ENCODE data around the gene CFAP54.
"Not testable (repeated sequence)": the region's sequence is repeated elsewhere in the genome, so short reads cannot be mapped to it uniquely, and the experiment has no call there.

Gene CFAP54

GRCh38 chr12:96571101-96571862, 81.9 kb downstream of the CFAP54 start:
- Mint-ChIP-seq H3K27me3 (peaks cover 2% of the 10 kb centered on the region), H3K4me1 (ENCODE audit: low read depth) (no peaks in the 10 kb centered on the region), H3K9me3 (peaks cover 2% of the 10 kb centered on the region), H3K27ac (no peak overlapping the region), H3K36me3 (ENCODE audit: low read depth) (no peaks in the 10 kb centered on the region), H3K4me3 (no peak overlapping the region)
- intact Hi-C loops (cut with micrococcal nuclease): loop anchor here (10.0 kb wide), 1 partner anchor 1824 kb away; no protein-coding TSS in a partner anchor

DNA sequence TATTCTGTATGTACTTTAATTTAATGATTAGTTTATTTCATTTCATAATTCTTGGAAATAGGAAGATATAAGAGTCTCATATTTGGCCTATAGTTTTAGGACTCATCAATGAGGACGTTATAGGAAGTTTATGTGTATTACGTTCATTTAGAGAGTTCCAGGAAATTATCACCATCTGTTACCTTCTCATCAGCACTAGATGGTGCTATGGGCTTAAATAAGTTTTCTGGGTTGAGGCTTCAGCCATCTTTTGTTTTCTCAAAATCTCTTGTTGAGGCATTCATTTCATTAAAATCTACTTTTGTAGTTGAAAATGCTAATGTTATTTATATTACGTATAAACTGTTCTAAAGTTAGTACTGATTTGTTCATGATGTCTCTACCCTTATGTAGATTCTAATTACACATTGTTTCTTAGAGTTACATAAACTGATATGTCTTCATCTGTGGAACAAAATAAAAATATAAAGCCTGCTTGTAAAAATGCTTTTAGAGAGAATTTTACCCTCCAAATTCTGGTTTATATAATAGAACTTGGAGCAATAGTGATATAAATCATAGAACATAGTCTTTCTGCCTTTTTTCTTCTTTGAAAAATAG, 89.2 kb downstream of the CFAP54 start:
- Mint-ChIP-seq H3K4me3 (no peak overlapping the region), H3K9me3 (no peaks in the 10 kb centered on the region), H3K36me3 (ENCODE audit: low read depth) (no peaks in the 10 kb centered on the region), H3K27me3 (no peaks in the 10 kb centered on the region), H3K27ac (no peak overlapping the region), H3K4me1 (ENCODE audit: low read depth) (no peaks in the 10 kb centered on the region)
- intact Hi-C loops (cut with micrococcal nuclease): loop anchor here (2.0 to 10.0 kb wide), 4 partner anchors 406 to 1816 kb away; no protein-coding TSS in a partner anchor

GRCh38 chr12:96585977-96586376, 96.6 kb downstream of the CFAP54 start:
- Mint-ChIP-seq H3K4me3 (no peak overlapping the region), H3K27ac (no peak overlapping the region), H3K36me3 (ENCODE audit: low read depth) (no peaks in the 10 kb centered on the region), H3K9me3 (no peaks in the 10 kb centered on the region), H3K4me1 (ENCODE audit: low read depth) (no peaks in the 10 kb centered on the region), H3K27me3 (peaks cover 6% of the 10 kb centered on the region)
- intact Hi-C loops (cut with micrococcal nuclease): no loop called here

DNA sequence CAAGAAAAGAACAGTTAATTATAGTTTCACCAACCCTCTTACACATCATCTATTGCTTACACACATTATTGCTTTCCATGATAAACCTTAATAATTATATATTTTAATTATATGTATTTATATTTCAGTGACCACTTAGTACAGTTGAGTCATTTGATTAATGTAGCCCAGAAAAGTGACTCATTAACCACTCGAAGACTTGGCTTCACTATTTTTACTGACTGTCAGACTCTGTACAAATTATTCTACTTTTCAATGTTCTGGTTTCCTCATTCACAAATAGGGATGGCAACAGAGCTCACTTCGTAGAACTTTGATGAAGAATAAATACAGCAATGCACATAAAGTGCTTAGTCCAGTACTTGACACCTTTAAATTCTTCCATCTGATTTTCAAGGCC, 98.3 kb downstream of the CFAP54 start:
- H3K4me3 Mint-ChIP-seq: no peak overlapping the region
- H3K36me3 Mint-ChIP-seq (ENCODE audit: low read depth): no peaks in the 10 kb centered on the region
- intact Hi-C loops (cut with micrococcal nuclease): no loop called here
- H3K9me3 Mint-ChIP-seq: no peaks in the 10 kb centered on the region
- no peak overlapping the region for H3K27ac Mint-ChIP-seq
- peaks cover 6% of the 10 kb centered on the region for H3K27me3 Mint-ChIP-seq
- H3K4me1 Mint-ChIP-seq (ENCODE audit: low read depth): no peaks in the 10 kb centered on the region

DNA sequence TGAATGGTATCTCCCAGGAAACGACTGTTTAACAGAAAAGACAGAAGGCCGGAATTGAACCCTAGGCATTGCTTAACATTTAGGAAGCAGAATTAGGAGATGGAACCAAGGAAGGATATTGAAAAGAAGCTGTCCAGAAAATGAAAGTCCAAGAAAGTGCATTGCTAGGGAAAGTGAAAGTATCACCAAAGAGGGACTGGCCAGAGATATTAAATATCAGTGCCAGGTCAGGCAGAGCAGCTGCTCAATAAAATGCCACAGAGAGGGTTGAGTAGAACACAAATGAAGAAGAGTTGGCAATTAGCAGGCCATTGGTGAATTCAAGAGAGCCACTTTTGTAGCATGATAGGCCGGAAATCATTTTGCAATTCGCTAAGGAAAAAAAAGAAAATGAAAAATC, 101.6 kb downstream of the CFAP54 start:
- no peak overlapping the region for H3K4me3 Mint-ChIP-seq
- intact Hi-C loops (cut with micrococcal nuclease): no loop called here
- no peaks in the 10 kb centered on the region for H3K9me3 Mint-ChIP-seq

GRCh38 chr12:96604374-96604773, 115.0 kb downstream of the CFAP54 start:
- H3K9me3 Mint-ChIP-seq; H3K27ac Mint-ChIP-seq; H3K4me1 Mint-ChIP-seq (ENCODE audit: low read depth); H3K36me3 Mint-ChIP-seq (ENCODE audit: low read depth); H3K27me3 Mint-ChIP-seq; intact Hi-C loops (cut with micrococcal nuclease); H3K4me3 Mint-ChIP-seq: not testable (repeated sequence)

More for the DNA sequence above, 101.6 kb downstream of the CFAP54 start:
- Mint-ChIP-seq H3K4me1 (ENCODE audit: low read depth) (no peaks in the 10 kb centered on the region), H3K36me3 (ENCODE audit: low read depth) (no peaks in the 10 kb centered on the region), H3K27me3 (peaks cover 6% of the 10 kb centered on the region), H3K27ac (no peak overlapping the region)

DNA sequence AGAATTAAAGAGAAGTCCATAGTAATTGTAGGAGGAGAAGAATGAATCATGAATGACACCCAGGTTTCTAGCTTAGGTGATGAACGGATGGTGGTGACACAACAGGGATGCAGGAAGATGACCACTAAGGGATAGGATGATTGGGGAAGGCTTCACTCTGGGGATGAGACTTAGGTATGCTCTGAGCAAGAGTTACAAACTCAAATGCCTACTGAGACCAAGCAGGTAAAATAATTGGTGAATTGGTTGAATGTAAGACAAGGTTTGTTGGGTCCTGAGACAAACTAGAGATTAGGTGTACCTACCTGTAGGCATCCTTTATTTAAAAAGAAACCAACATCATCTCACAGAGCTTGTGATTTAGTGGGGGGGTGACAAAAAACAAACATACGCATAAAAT, 116.3 kb downstream of the CFAP54 start:
- Mint-ChIP-seq H3K27me3 (no peaks in the 10 kb centered on the region), H3K4me3 (no peak overlapping the region), H3K9me3 (no peaks in the 10 kb centered on the region), H3K4me1 (ENCODE audit: low read depth) (no peaks in the 10 kb centered on the region), H3K27ac (no peak overlapping the region), H3K36me3 (ENCODE audit: low read depth) (no peaks in the 10 kb centered on the region)
- intact Hi-C loops (cut with micrococcal nuclease): no loop called here

DNA sequence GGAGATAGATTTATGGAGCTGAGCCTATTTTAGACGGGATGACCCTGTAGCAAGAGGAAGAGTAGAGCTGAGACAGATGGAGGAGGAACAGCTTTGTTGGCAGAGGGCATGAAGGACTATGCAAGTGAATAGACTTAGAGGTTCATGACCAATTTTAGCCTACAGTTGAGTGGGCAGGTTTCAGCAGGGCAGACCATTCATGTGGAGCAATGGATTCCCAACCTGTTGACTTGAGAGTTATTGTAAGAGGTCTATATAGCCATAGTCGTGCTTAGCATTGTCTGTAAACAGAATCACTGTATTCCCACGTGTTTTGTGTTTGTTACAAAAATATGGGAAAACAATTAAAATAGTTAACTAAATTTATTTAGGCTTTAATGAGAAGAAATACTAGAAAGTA, 116.8 kb downstream of the CFAP54 start:
- Mint-ChIP-seq H3K9me3 (no peaks in the 10 kb centered on the region), H3K36me3 (ENCODE audit: low read depth) (no peaks in the 10 kb centered on the region), H3K4me1 (ENCODE audit: low read depth) (no peaks in the 10 kb centered on the region), H3K4me3 (no peak overlapping the region), H3K27me3 (no peaks in the 10 kb centered on the region), H3K27ac (no peak overlapping the region)
- intact Hi-C loops (cut with micrococcal nuclease): no loop called here

GRCh38 chr12:96606644-96607043, 117.3 kb downstream of the CFAP54 start:
- H3K4me1 Mint-ChIP-seq (ENCODE audit: low read depth): no peaks in the 10 kb centered on the region
- intact Hi-C loops (cut with micrococcal nuclease): no loop called here
- peaks cover 5% of the 10 kb centered on the region for H3K9me3 Mint-ChIP-seq
- H3K36me3 Mint-ChIP-seq (ENCODE audit: low read depth): no peaks in the 10 kb centered on the region
- no peak overlapping the region for H3K27ac Mint-ChIP-seq
- no peaks in the 10 kb centered on the region for H3K27me3 Mint-ChIP-seq
- no peak overlapping the region for H3K4me3 Mint-ChIP-seq

DNA sequence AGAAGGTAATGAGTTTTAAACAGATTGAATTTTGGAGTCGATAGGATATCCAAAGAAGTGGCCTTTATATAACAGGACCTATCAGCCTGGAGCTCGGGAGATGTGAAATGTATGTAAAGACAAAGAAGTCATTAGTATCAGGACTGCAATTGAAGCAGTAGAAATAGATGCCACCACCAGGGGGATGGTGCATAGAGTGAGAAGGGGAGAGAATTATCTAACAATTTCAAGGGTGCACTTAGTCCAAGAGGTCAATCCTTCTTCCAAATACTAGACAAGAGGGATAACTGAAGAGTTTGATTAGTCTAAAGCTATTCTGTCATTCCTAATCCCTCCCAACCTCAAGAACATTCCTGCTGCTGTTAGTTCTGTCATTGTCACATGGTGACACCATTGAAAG, 127.8 kb downstream of the CFAP54 start:
- no peaks in the 10 kb centered on the region for H3K4me1 Mint-ChIP-seq (ENCODE audit: low read depth)
- H3K27ac Mint-ChIP-seq: no peak overlapping the region
- H3K9me3 Mint-ChIP-seq: peaks cover 10% of the 10 kb centered on the region
- no peaks in the 10 kb centered on the region for H3K36me3 Mint-ChIP-seq (ENCODE audit: low read depth)
- no peak overlapping the region for H3K4me3 Mint-ChIP-seq
- intact Hi-C loops (cut with micrococcal nuclease): no loop called here
- H3K27me3 Mint-ChIP-seq: no peaks in the 10 kb centered on the region

DNA sequence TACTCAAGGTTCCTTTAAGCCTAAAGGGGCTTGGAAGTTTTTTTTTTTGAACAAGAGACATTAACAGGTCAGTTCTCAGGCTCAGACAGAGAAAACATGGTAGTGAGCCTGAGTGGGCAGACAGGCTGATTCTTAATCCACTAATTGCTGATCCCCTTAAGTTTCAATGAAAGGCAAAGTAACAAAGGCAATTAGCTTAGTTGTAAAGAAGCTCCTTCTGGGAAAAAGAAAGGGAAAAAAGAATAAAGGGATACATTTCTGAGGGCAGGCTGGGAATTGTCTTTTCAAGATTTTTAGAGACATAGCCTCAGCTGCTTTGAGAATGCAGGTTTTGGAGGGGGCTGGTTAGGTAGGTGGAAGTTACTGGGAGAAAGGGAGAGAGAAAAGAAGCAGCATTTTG, 133.8 kb downstream of the CFAP54 start:
- intact Hi-C loops (cut with micrococcal nuclease): no loop called here
- Mint-ChIP-seq H3K27ac (no peak overlapping the region), H3K36me3 (ENCODE audit: low read depth) (no peaks in the 10 kb centered on the region), H3K9me3 (no peaks in the 10 kb centered on the region), H3K27me3 (no peaks in the 10 kb centered on the region), H3K4me1 (ENCODE audit: low read depth) (no peaks in the 10 kb centered on the region), H3K4me3 (no peak overlapping the region)

DNA sequence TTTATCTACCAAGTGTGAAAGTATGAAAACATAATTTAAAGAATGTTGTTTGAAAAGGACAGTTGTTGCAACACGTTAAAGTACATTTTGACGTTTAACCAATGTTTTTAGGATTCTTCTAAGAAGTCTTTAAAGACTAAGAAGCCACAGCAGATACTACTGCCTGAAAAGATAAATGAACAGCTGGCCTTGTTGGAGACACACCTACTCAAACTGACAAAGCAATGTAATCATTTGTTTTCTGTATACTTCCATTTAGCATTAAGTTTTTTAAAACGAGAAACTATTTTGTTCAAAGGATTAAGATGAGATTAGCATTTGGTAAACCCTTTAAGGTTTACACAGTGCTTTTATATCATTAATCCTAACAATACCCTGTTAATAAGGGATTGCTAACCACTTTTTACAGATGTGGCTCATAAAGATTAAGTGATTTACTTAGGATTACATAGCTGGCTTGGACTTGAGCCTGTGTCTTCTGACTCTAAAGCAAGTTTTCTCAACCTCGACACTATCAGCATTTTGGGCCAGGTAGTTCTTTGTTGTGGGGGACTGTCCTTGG, 134.4 kb downstream of the CFAP54 start:
- no peaks in the 10 kb centered on the region for H3K36me3 Mint-ChIP-seq (ENCODE audit: low read depth)
- H3K4me3 Mint-ChIP-seq: no peak overlapping the region
- no peaks in the 10 kb centered on the region for H3K27me3 Mint-ChIP-seq
- no peak overlapping the region for H3K27ac Mint-ChIP-seq
- no peaks in the 10 kb centered on the region for H3K9me3 Mint-ChIP-seq
- H3K4me1 Mint-ChIP-seq (ENCODE audit: low read depth): no peaks in the 10 kb centered on the region
- intact Hi-C loops (cut with micrococcal nuclease): no loop called here

DNA sequence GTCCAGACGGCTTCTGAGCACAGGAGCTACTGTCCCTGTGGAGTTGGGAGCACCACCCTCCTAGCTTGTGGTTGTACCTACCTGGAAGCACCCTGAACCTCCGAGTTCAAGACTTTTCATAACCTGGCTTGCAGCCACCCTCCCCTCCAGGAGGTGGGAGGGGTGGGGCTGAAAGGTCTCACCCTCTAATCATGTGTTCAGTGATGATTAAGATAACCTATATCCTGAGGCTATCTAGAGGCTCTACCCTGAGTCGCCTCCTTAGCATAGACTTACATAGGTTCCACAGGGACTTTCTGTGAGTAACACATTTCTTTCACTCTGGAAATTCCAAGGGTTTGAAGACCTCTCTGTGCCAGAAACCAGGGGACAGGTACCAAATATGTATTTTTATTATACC, 146.5 kb downstream of the CFAP54 start:
- H3K36me3 Mint-ChIP-seq (ENCODE audit: low read depth): no peaks in the 10 kb centered on the region
- no peak overlapping the region for H3K4me3 Mint-ChIP-seq
- H3K4me1 Mint-ChIP-seq (ENCODE audit: low read depth): no peaks in the 10 kb centered on the region
- intact Hi-C loops (cut with micrococcal nuclease): no loop called here
- H3K9me3 Mint-ChIP-seq: peaks cover 19% of the 10 kb centered on the region
- no peaks in the 10 kb centered on the region for H3K27me3 Mint-ChIP-seq
- H3K27ac Mint-ChIP-seq: no peak overlapping the region

DNA sequence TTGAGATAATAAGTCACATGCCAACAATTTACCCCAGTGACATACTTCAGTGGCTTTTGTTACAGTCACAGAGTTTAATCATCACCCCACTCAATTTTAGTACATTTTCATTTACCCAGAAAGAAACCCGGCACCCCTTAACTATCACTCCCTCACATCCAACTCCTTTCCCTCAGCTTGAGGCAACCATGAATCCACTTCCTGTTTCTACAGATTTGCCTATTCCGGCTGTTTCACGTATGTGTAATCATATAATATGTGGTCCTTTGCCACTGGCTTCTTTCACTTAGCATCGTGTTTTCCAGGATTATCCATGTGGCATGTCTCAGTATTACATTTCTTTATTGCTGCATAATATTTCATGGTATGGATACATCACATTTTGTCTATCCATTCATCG, 147.5 kb downstream of the CFAP54 start:
- no peak overlapping the region for H3K27ac Mint-ChIP-seq
- intact Hi-C loops (cut with micrococcal nuclease): no loop called here

More for the DNA sequence above, 147.5 kb downstream of the CFAP54 start:
- Mint-ChIP-seq H3K9me3 (peaks cover 19% of the 10 kb centered on the region), H3K4me1 (ENCODE audit: low read depth) (no peaks in the 10 kb centered on the region), H3K27me3 (no peaks in the 10 kb centered on the region), H3K4me3 (no peak overlapping the region), H3K36me3 (ENCODE audit: low read depth) (no peaks in the 10 kb centered on the region)

Data from dendritic cell treated with granulocyte-macrophage colony-stimulating factor and Interleukin-4, amounts not matched to agents 40 ng/mL and 50 ng/mL, for 4 days (primary cell).